GM23338 (cell line): Measurements from ENCODE around the gene PPM1E.
"Not testable (repeated sequence)": the region's sequence is repeated elsewhere in the genome, so short reads cannot be mapped to it uniquely, and the experiment has no call there.

Experiments
- CREB1 ChIP-seq: fragments of 250-450 bp; sonication (Bioruptor Pico); IDR thresholded peaks from 2 replicates; pipeline ENCODE4 v1.5.0; 2020; ENCODE audit warnings: low read depth, mild to moderate bottlenecking, moderate library complexity
- EZH2 ChIP-seq: fragments of 200-600 bp; sonication (generic); IDR thresholded peaks from one replicate; pipeline ENCODE4 v1.8.0; 2017; ENCODE audit warnings: antibody characterized with exemption, mild to moderate bottlenecking, low read depth; ENCODE audit not compliant: unreplicated experiment
- EZH2phosphoT487 ChIP-seq: fragments of 200-600 bp; sonication (generic); IDR thresholded peaks from one replicate; pipeline ENCODE4 v1.8.1; 2018; ENCODE audit warnings: antibody characterized with exemption; ENCODE audit not compliant: unreplicated experiment
- NANOG ChIP-seq: IDR thresholded peaks from 2 replicates; pipeline ENCODE4 v1.6.1; 2016; ENCODE audit warnings: antibody characterized with exemption, borderline replicate concordance
- POLR2AphosphoS5 ChIP-seq: IDR thresholded peaks from 2 replicates; pipeline ENCODE4 v1.6.1; 2016; ENCODE audit warnings: antibody characterized with exemption, low read depth
- STAT1 ChIP-seq: IDR thresholded peaks from one replicate; pipeline ENCODE4 v1.6.1; 2016; ENCODE audit warnings: antibody characterized with exemption; ENCODE audit not compliant: unreplicated experiment
- ZNF114 ChIP-seq: fragments of 250-450 bp; sonication (Bioruptor Pico); IDR thresholded peaks from 2 replicates; pipeline ENCODE4 v1.5.0; 2020; ENCODE audit warnings: mild to moderate bottlenecking, moderate library complexity
- TF ChIP-seq, protein P1 (sequence below), 2 experiments: fragments of 200-600 bp in 1 of 2; sonication (generic) in 1 of 2; conservative IDR thresholded peaks; 2 replicates each; pipeline versions ENCODE4 v1.5.1 to v1.6.1; 2016 to 2017; ENCODE audit warnings: antibody characterized with exemption in 2 of 2, low read depth in 2 of 2, mild to moderate bottlenecking in 2 of 2, moderate library complexity in 1 of 2
- TF ChIP-seq, protein P2 (sequence below): IDR thresholded peaks from one replicate; pipeline ENCODE4 v1.6.1; 2018; ENCODE audit warnings: antibody characterized with exemption; ENCODE audit not compliant: unreplicated experiment
- TF ChIP-seq, protein P3 (sequence below): IDR thresholded peaks from 2 replicates; pipeline ENCODE4 v1.6.1; 2016; ENCODE audit warnings: antibody characterized with exemption

DNA sequence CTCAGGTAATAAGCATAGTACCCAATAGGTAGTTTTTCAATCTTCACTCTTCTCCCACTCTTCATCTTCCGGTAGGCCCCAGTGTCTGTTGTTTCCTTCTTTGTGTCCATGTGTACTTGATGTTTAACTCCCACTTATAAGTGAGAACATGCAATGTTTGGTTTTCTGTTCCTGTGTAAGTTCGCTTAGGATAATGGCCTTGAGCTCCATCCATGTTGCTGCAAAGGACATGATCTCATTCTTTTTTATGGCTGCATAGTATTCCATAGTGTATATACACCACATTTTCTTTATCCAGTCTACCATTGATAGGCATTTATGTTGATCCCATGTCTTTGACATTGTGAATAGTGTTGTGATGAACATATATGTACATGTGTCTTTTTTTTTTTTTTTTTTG, 38.9 kb downstream of the PPM1E start:
- TF ChIP-seq, protein P1, sequence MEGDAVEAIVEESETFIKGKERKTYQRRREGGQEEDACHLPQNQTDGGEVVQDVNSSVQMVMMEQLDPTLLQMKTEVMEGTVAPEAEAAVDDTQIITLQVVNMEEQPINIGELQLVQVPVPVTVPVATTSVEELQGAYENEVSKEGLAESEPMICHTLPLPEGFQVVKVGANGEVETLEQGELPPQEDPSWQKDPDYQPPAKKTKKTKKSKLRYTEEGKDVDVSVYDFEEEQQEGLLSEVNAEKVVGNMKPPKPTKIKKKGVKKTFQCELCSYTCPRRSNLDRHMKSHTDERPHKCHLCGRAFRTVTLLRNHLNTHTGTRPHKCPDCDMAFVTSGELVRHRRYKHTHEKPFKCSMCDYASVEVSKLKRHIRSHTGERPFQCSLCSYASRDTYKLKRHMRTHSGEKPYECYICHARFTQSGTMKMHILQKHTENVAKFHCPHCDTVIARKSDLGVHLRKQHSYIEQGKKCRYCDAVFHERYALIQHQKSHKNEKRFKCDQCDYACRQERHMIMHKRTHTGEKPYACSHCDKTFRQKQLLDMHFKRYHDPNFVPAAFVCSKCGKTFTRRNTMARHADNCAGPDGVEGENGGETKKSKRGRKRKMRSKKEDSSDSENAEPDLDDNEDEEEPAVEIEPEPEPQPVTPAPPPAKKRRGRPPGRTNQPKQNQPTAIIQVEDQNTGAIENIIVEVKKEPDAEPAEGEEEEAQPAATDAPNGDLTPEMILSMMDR (conservative IDR thresholded peaks at IDR 0.05; ENCODE audit: low read depth in 2 of 2): not testable (repeated sequence)
- TF ChIP-seq POLR2AphosphoS5; ZNF114 (CRISPR knock-in tag); EZH2phosphoT487; EZH2; NANOG; STAT1; CREB1 (CRISPR knock-in tag): not testable (repeated sequence)
- TF ChIP-seq, protein P2, sequence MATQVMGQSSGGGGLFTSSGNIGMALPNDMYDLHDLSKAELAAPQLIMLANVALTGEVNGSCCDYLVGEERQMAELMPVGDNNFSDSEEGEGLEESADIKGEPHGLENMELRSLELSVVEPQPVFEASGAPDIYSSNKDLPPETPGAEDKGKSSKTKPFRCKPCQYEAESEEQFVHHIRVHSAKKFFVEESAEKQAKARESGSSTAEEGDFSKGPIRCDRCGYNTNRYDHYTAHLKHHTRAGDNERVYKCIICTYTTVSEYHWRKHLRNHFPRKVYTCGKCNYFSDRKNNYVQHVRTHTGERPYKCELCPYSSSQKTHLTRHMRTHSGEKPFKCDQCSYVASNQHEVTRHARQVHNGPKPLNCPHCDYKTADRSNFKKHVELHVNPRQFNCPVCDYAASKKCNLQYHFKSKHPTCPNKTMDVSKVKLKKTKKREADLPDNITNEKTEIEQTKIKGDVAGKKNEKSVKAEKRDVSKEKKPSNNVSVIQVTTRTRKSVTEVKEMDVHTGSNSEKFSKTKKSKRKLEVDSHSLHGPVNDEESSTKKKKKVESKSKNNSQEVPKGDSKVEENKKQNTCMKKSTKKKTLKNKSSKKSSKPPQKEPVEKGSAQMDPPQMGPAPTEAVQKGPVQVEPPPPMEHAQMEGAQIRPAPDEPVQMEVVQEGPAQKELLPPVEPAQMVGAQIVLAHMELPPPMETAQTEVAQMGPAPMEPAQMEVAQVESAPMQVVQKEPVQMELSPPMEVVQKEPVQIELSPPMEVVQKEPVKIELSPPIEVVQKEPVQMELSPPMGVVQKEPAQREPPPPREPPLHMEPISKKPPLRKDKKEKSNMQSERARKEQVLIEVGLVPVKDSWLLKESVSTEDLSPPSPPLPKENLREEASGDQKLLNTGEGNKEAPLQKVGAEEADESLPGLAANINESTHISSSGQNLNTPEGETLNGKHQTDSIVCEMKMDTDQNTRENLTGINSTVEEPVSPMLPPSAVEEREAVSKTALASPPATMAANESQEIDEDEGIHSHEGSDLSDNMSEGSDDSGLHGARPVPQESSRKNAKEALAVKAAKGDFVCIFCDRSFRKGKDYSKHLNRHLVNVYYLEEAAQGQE: not testable (repeated sequence)
- TF ChIP-seq, protein P3, sequence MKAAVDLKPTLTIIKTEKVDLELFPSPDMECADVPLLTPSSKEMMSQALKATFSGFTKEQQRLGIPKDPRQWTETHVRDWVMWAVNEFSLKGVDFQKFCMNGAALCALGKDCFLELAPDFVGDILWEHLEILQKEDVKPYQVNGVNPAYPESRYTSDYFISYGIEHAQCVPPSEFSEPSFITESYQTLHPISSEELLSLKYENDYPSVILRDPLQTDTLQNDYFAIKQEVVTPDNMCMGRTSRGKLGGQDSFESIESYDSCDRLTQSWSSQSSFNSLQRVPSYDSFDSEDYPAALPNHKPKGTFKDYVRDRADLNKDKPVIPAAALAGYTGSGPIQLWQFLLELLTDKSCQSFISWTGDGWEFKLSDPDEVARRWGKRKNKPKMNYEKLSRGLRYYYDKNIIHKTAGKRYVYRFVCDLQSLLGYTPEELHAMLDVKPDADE: not testable (repeated sequence)
